Mesenchymal stem cell (in vitro differentiated cells and primary cell): Measurements from ENCODE around the gene PPP1R14B.

Experiments
- DNase-seq: peaks from one replicate; pipeline ENCODE4 v3.0.0-alpha.2; 2013
- H2AFZ ChIP-seq: one replicate; pipeline ENCODE4 v1.6.1; 2013; ENCODE audit warnings: low read depth, mild to moderate bottlenecking, control low read depth, inconsistent platforms, low read length, moderate library complexity
- H2AK5ac ChIP-seq: 2 replicates; pipeline ENCODE4 v1.6.1; 2013; ENCODE audit warnings: low read length, moderate library complexity, mild to moderate bottlenecking, inconsistent platforms; ENCODE audit not compliant: severe bottlenecking
- H2BK120ac ChIP-seq: one replicate; pipeline ENCODE4 v1.6.1; 2013; ENCODE audit warnings: low read depth, mild to moderate bottlenecking, inconsistent platforms, low read length, moderate library complexity
- H2BK12ac ChIP-seq, 2 experiments: one replicate each; pipeline ENCODE4 v1.6.1; 2013; ENCODE audit warnings: inconsistent platforms in 2 of 2, low read length in 2 of 2, mild to moderate bottlenecking in 2 of 2, moderate library complexity in 2 of 2, control low read depth in 1 of 2
- H2BK15ac ChIP-seq: one replicate; pipeline ENCODE4 v1.6.1; 2013; ENCODE audit warnings: mild to moderate bottlenecking, low read depth, inconsistent platforms; ENCODE audit not compliant: poor library complexity, severe bottlenecking
- H2BK5ac ChIP-seq: 2 replicates; pipeline ENCODE4 v1.6.1; 2013; ENCODE audit warnings: low read depth, mild to moderate bottlenecking, low read length, control low read depth, inconsistent platforms; ENCODE audit not compliant: poor library complexity, severe bottlenecking
- H3K14ac ChIP-seq, 2 experiments: one replicate each; pipeline ENCODE4 v1.6.1; 2013; ENCODE audit warnings: inconsistent platforms in 2 of 2, low read length in 2 of 2, control low read depth in 1 of 2, mild to moderate bottlenecking in 1 of 2, moderate library complexity in 1 of 2
- H3K18ac ChIP-seq, 2 experiments: one replicate each; pipeline ENCODE4 v1.6.1; 2013; ENCODE audit warnings: inconsistent platforms in 2 of 2, low read length in 2 of 2, control low read depth in 1 of 2, low read depth in 1 of 2, mild to moderate bottlenecking in 1 of 2
- H3K23ac ChIP-seq, 2 experiments: one replicate each; pipeline ENCODE4 v1.6.1; 2013; ENCODE audit warnings: inconsistent platforms in 2 of 2, low read length in 2 of 2, mild to moderate bottlenecking in 2 of 2, moderate library complexity in 2 of 2, control low read depth in 1 of 2
- H3K27ac ChIP-seq: 2 replicates; pipeline ENCODE4 v1.5.1; 2013; ENCODE audit warnings: mild to moderate bottlenecking, moderate library complexity, low read length, control low read depth, inconsistent platforms; ENCODE audit not compliant: poor library complexity, severe bottlenecking
- H3K27me3 ChIP-seq, 2 experiments: 2 replicates each; pipeline versions ENCODE4 v1.6.1 to v1.7.0; 2013; ENCODE audit warnings: low read length in 2 of 2, mild to moderate bottlenecking in 2 of 2, moderate library complexity in 2 of 2, control low read depth in 1 of 2, inconsistent platforms in 1 of 2; ENCODE audit not compliant: control insufficient read depth in 1 of 2, insufficient read depth in 1 of 2
- H3K36me3 ChIP-seq, 2 experiments: 2 replicates each; pipeline versions ENCODE4 v1.6.1 to v1.7.0; 2013; ENCODE audit warnings: low read length in 2 of 2, control low read depth in 1 of 2, inconsistent platforms in 1 of 2, low read depth in 1 of 2, mild to moderate bottlenecking in 1 of 2; ENCODE audit not compliant: insufficient read depth in 2 of 2, control insufficient read depth in 1 of 2
- H3K4ac ChIP-seq, 2 experiments: one replicate each; pipeline ENCODE4 v1.6.1; 2013; ENCODE audit warnings: inconsistent platforms in 2 of 2, low read length in 2 of 2, mild to moderate bottlenecking in 2 of 2, moderate library complexity in 2 of 2, control low read depth in 1 of 2, low read depth in 1 of 2
- H3K4me1 ChIP-seq: 2 replicates; pipeline ENCODE4 v1.6.1; 2013; ENCODE audit warnings: low read depth, low read length, control low read depth; ENCODE audit not compliant: control insufficient read depth, insufficient read depth
- H3K4me2 ChIP-seq: 2 replicates; pipeline ENCODE4 v1.6.1; 2013; ENCODE audit warnings: low read length, mild to moderate bottlenecking, inconsistent platforms; ENCODE audit not compliant: poor library complexity, severe bottlenecking
- H3K4me3 ChIP-seq, 2 experiments: 2 replicates each; pipeline versions ENCODE4 v1.5.1 to v1.7.0; 2013; ENCODE audit warnings: low read length in 2 of 2, mild to moderate bottlenecking in 2 of 2, control low read depth in 1 of 2, low read depth in 1 of 2; ENCODE audit not compliant: insufficient read depth in 1 of 2
- H3K79me1 ChIP-seq: replicated peaks from 2 replicates; pipeline ENCODE4 v1.6.1; 2013; ENCODE audit warnings: mild to moderate bottlenecking, control low read depth, low read length, inconsistent platforms; ENCODE audit not compliant: poor library complexity, severe bottlenecking
- H3K9ac ChIP-seq: 2 replicates; pipeline ENCODE4 v1.7.0; 2013; ENCODE audit warnings: mild to moderate bottlenecking, low read length, moderate library complexity
- H3K9me3 ChIP-seq: 2 replicates; pipeline ENCODE4 v1.7.0; 2013; ENCODE audit warnings: mild to moderate bottlenecking, low read length; ENCODE audit not compliant: control insufficient read depth
- H4K8ac ChIP-seq: one replicate; pipeline ENCODE4 v1.6.1; 2013; ENCODE audit warnings: inconsistent platforms, mild to moderate bottlenecking, low read length, moderate library complexity
- H4K91ac ChIP-seq: one replicate; pipeline ENCODE4 v1.6.1; 2013; ENCODE audit warnings: mild to moderate bottlenecking, low read length, inconsistent platforms
- WGBS: methylation state at CpG from one replicate; pipeline ENCODE4 v1.1.7; 2013; ENCODE audit warnings: mixed read lengths; 5-methylcytosine and 5-hydroxymethylcytosine counted together

PPP1R14B gene

GRCh38 chr11:64233913-64234586, 12.7 kb downstream of the PPP1R14B start, which contains the start of gene VEGFB:
VEGFB (plus strand) TSS chr11:64234584; CDS start chr11:64234834, 250 bp downstream.
- peak within 1 kb of the TSS; percentile 74 for H2BK15ac ChIP-seq
- peak within 1 kb of the TSS; percentile 81 for H4K91ac ChIP-seq
- H4K8ac ChIP-seq, result peak within 1 kb of the TSS; percentile 81
- no peaks in the 10 kb centered on the region for H3K9me3 ChIP-seq
- H2AFZ ChIP-seq, result peak within 1 kb of the TSS; percentile 64
- WGBS, result 2% methylated on average over 27 of the region's 62 CpGs
- peak; percentile 58 for DNase-seq
- peaks cover 41% of the 10 kb centered on the region for H3K79me1 ChIP-seq
- peaks cover 42% of the 10 kb centered on the region for H3K4me1 ChIP-seq
- H3K23ac ChIP-seq, result peak within 1 kb of the TSS in 1 of 2 experiments; percentile 90
- peak within 1 kb of the TSS; percentile 87 to 91 for H3K4me3 ChIP-seq
- peak within 1 kb of the TSS; percentile 0 to 93 for H3K4ac ChIP-seq
- no peak within 1 kb of the TSS for H2AK5ac ChIP-seq
- peak within 1 kb of the TSS in 1 of 2 experiments; percentile 85 for H2BK12ac ChIP-seq
- H3K14ac ChIP-seq, result peak within 1 kb of the TSS in 1 of 2 experiments; percentile 89
- H3K27me3 ChIP-seq, result no peaks in the 10 kb centered on the region
- peak within 1 kb of the TSS; percentile 12 for H2BK5ac ChIP-seq
- peaks cover 27 to 43% of the 10 kb centered on the region in 2 experiments for H3K36me3 ChIP-seq
- H3K9ac ChIP-seq, result peak within 1 kb of the TSS; percentile 85
- H2BK120ac ChIP-seq, result peak within 1 kb of the TSS; percentile 78
- peak within 1 kb of the TSS; percentile 54 to 98 for H3K18ac ChIP-seq
- H3K4me2 ChIP-seq, result peak within 1 kb of the TSS; percentile 92
- no peak within 1 kb of the TSS for H3K27ac ChIP-seq

- Histone ChIP-seq H4K8ac (no peak overlapping the region), H3K79me1 (peaks cover 41% of the 10 kb centered on the region), H2BK12ac (no peak overlapping the region), H3K14ac (no peak overlapping the region), H2AFZ (no peak overlapping the region), H3K4ac (no peak overlapping the region), H3K18ac (no peak overlapping the region), H3K4me1 (peaks cover 43% of the 10 kb centered on the region), H2BK120ac (no peak overlapping the region), H3K9ac (no peak overlapping the region), H3K27me3 (no peaks in the 10 kb centered on the region), H2BK15ac (no peak overlapping the region), H4K91ac (no peak overlapping the region), H2AK5ac (no peak overlapping the region), H2BK5ac (no peak overlapping the region), H3K27ac (no peak overlapping the region), H3K4me2 (no peak overlapping the region), H3K23ac (no peak overlapping the region), H3K9me3 (no peaks in the 10 kb centered on the region), H3K36me3 (peaks cover 16 to 32% of the 10 kb centered on the region in 2 experiments), H3K4me3 (no peak overlapping the region)
- 94% methylated on average over 7 of the region's 8 CpGs for WGBS
- DNase-seq, result no peak
Observed at GRCh38 chr11:64232967-64233315, 13.8 kb downstream of the PPP1R14B start.

GRCh38 chr11:64232182-64232966, 14.4 kb downstream of the PPP1R14B start:
- no peak overlapping the region for H3K4me3 ChIP-seq
- H4K91ac ChIP-seq, result no peak overlapping the region
- H2AFZ ChIP-seq, result no peak overlapping the region
- no peak overlapping the region for H3K4ac ChIP-seq
- no peaks in the 10 kb centered on the region for H3K27me3 ChIP-seq
- H3K79me1 ChIP-seq, result peaks cover 36% of the 10 kb centered on the region
- H2BK15ac ChIP-seq, result peak overlapping the region; percentile 19
- peak overlapping the region; percentile 2 for H2AK5ac ChIP-seq
- H4K8ac ChIP-seq, result no peak overlapping the region
- peaks cover 10 to 27% of the 10 kb centered on the region in 2 experiments for H3K36me3 ChIP-seq
- no peak overlapping the region for H2BK120ac ChIP-seq
- no peak overlapping the region for H2BK5ac ChIP-seq
- H3K9me3 ChIP-seq, result no peaks in the 10 kb centered on the region
- peak overlapping the region in 1 of 2 experiments; percentile 21 for H2BK12ac ChIP-seq
- H3K4me1 ChIP-seq, result peaks cover 45% of the 10 kb centered on the region
- no peak overlapping the region for H3K27ac ChIP-seq
- H3K9ac ChIP-seq, result no peak overlapping the region
- H3K14ac ChIP-seq, result no peak overlapping the region
- WGBS, result 92% methylated on average over 15 of the region's 15 CpGs
- peak overlapping the region in 1 of 2 experiments; percentile 46 for H3K23ac ChIP-seq
- DNase-seq, result no peak
- no peak overlapping the region for H3K4me2 ChIP-seq
- no peak overlapping the region for H3K18ac ChIP-seq

- peaks cover 8 to 23% of the 10 kb centered on the region in 2 experiments for H3K36me3 ChIP-seq
- no peak overlapping the region for H2AFZ ChIP-seq
- H3K4me3 ChIP-seq, result no peak overlapping the region
- peaks cover 54% of the 10 kb centered on the region for H3K4me1 ChIP-seq
- H3K4me2 ChIP-seq, result no peak overlapping the region
- H2BK120ac ChIP-seq, result no peak overlapping the region
- no peak overlapping the region for H3K9ac ChIP-seq
- H2AK5ac ChIP-seq, result no peak overlapping the region
- H3K14ac ChIP-seq, result no peak overlapping the region
- H4K91ac ChIP-seq, result no peak overlapping the region
- no peak overlapping the region for H3K27ac ChIP-seq
- no peak overlapping the region for H4K8ac ChIP-seq
- no peaks in the 10 kb centered on the region for H3K9me3 ChIP-seq
- H3K23ac ChIP-seq, result no peak overlapping the region
- H2BK12ac ChIP-seq, result no peak overlapping the region
- WGBS, result 95% methylated on average over 7 of the region's 7 CpGs
- DNase-seq, result no peak
- no peak overlapping the region for H2BK5ac ChIP-seq
- H3K79me1 ChIP-seq, result peaks cover 33% of the 10 kb centered on the region
- no peak overlapping the region for H2BK15ac ChIP-seq
- H3K27me3 ChIP-seq, result no peaks in the 10 kb centered on the region
- H3K18ac ChIP-seq, result no peak overlapping the region
- no peak overlapping the region for H3K4ac ChIP-seq
Observed at GRCh38 chr11:64231546-64231945, 15.2 kb downstream of the PPP1R14B start.
